ENCODE data around the gene HRH1. TPM values are rescaled to one million over a fixed set of nuclear protein-coding genes. Genes with fewer than 3 reads are reported as not detected.

Gene HRH1
- total and polyA plus RNA-seq, 2 donors (not counting 3 experiments of a cell fraction or from before 2014, with no cell fraction given) = 16.2 to 21.2 TPM

- Histone ChIP-seq H3K9me1 (replicated peaks; ENCODE audit: control insufficient read depth, extremely low read depth, insufficient read depth, low read length) (no peaks in the 10 kb centered on the region), H3K79me2 (ENCODE audit: control insufficient read depth, insufficient read depth, low read length) (peaks cover 38% of the 10 kb centered on the region), H3K27me3 (ENCODE audit: control insufficient read depth in 2 of 2, insufficient read depth in 2 of 2, low read length in 2 of 2) (no peaks in the 10 kb centered on the region), H3K4me3 (replicated peaks in 1 of 3; ENCODE audit: insufficient read depth in 1 of 3, low read depth in 1 of 3, low read length in 3 of 3) (no peak overlapping the region), H3K9ac (replicated peaks; ENCODE audit: extremely low read depth, insufficient read depth, low read length) (no peak overlapping the region), H3K4me2 (ENCODE audit: insufficient read depth, low read length) (no peak overlapping the region), H2AFZ (ENCODE audit: low read depth, low read length) (no peak overlapping the region), H4K20me1 (replicated peaks; ENCODE audit: control insufficient read depth, extremely low read depth, insufficient read depth, low read length) (no peaks in the 10 kb centered on the region), H3K36me3 (ENCODE audit: control insufficient read depth in 2 of 2, extremely low read depth in 1 of 2, insufficient read depth in 2 of 2, low read length in 2 of 2) (no peaks in the 10 kb centered on the region), H3K9me3 (replicated peaks; ENCODE audit: control insufficient read depth, insufficient read depth, low read length) (no peaks in the 10 kb centered on the region), H3K4me1 (ENCODE audit: control insufficient read depth, extremely low read depth, insufficient read depth, low read length) (peaks cover 13% of the 10 kb centered on the region), H3K27ac (ENCODE audit: insufficient read depth, low read depth, low read length) (no peak overlapping the region)
- POLR2A ChIA-PET = no interaction called here
- DNase-seq (ENCODE audit: low read depth, low spot score) = no peak
- no peak for FAIRE-seq
- CTCF ChIA-PET = interaction anchor here (1.1 to 5.6 kb wide), 9 partner anchors 13 to 178 kb away, joined by 3 to 96 read pairs (median 34); partner anchors contain the start of gene ATG7
- intact Hi-C loops (cut with micrococcal nuclease) = loop anchor here (5.0 kb wide), 1 partner anchor 495 kb away; no protein-coding TSS in a partner anchor
- TF ChIP-seq POLR2A (IDR thresholded peaks at IDR 0.05; ENCODE audit: low read depth, low read length) (no peak), JUN (IDR thresholded peaks at IDR 0.05; ENCODE audit: borderline replicate concordance, insufficient read depth, insufficient read length, low read depth) (no peak), EZH2 (IDR thresholded peaks at IDR 0.05; ENCODE audit: borderline replicate concordance, low read depth, low read length, severe bottlenecking) (no peak), FOS (IDR thresholded peaks at IDR 0.05; ENCODE audit: borderline replicate concordance, insufficient read depth, low read length) (no peak), POLR2AphosphoS5 (IDR thresholded peaks at IDR 0.05; ENCODE audit: insufficient read depth, low read depth, low read length) (no peak), GATA2 (IDR thresholded peaks at IDR 0.05; ENCODE audit: insufficient read depth, insufficient read length, low read depth, low read length) (no peak), MYC (IDR thresholded peaks at IDR 0.05; ENCODE audit: low read depth, low read length) (no peak)
- dilution Hi-C loops (cut with MboI; ENCODE audit: extremely low pct_ligation_motif_present, low sequenced_read_pairs) = no loop called here
- BruUV-seq (replicated peaks) = no TSS peak
Measured at GRCh38 chr3:11157421-11157820, 3.1 kb downstream of the HRH1 start.

DNA sequence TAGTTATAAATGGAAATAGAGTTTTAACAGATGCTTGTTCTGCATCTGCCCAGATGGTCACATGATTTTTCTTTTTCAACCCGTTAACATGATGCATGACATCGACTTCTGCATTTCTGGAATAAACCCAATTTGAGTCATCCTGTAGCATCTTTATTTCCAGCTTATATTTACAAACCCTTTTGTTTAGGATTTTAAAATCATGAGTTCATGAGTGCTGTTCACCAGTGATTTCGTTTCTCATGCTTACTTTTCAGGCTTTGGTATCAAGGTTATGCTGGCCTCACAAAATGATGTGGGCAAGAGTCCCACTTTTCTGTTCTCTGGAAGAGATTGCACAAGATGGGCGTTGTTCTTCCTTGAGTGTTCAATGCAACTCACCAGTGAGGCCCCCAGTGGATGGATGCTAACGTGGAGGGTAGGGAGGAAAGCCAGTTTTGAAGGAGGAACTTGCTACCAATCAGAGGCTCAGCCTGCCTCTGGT is 5.2 kb downstream of the HRH1 start:
- Histone ChIP-seq H4K20me1 (replicated peaks; ENCODE audit: control insufficient read depth, extremely low read depth, insufficient read depth, low read length) (no peaks in the 10 kb centered on the region), H3K4me2 (ENCODE audit: insufficient read depth, low read length) (no peak overlapping the region), H3K79me2 (ENCODE audit: control insufficient read depth, insufficient read depth, low read length) (peaks cover 50% of the 10 kb centered on the region), H3K4me3 (replicated peaks in 1 of 3; ENCODE audit: insufficient read depth in 1 of 3, low read depth in 1 of 3, low read length in 3 of 3) (no peak overlapping the region), H3K4me1 (ENCODE audit: control insufficient read depth, extremely low read depth, insufficient read depth, low read length) (peaks cover 13% of the 10 kb centered on the region), H2AFZ (ENCODE audit: low read depth, low read length) (no peak overlapping the region), H3K9ac (replicated peaks; ENCODE audit: extremely low read depth, insufficient read depth, low read length) (no peak overlapping the region), H3K9me1 (replicated peaks; ENCODE audit: control insufficient read depth, extremely low read depth, insufficient read depth, low read length) (no peaks in the 10 kb centered on the region), H3K9me3 (replicated peaks; ENCODE audit: control insufficient read depth, insufficient read depth, low read length) (no peaks in the 10 kb centered on the region), H3K36me3 (ENCODE audit: control insufficient read depth in 2 of 2, extremely low read depth in 1 of 2, insufficient read depth in 2 of 2, low read length in 2 of 2) (no peaks in the 10 kb centered on the region), H3K27me3 (ENCODE audit: control insufficient read depth in 2 of 2, insufficient read depth in 2 of 2, low read length in 2 of 2) (no peaks in the 10 kb centered on the region), H3K27ac (ENCODE audit: insufficient read depth, low read depth, low read length) (no peak overlapping the region)
- no TSS peak for BruUV-seq (replicated peaks)
- DNase-seq (ENCODE audit: low read depth, low spot score) = no peak
- dilution Hi-C loops (cut with MboI; ENCODE audit: extremely low pct_ligation_motif_present, low sequenced_read_pairs) = no loop called here
- POLR2A ChIA-PET = no interaction called here
- CTCF ChIA-PET = interaction anchor here (1.3 kb wide), 1 partner anchor 176 kb away, joined by 6 read pairs; no protein-coding TSS in a partner anchor
- FAIRE-seq = no peak
- no peak for TF ChIP-seq EZH2 (IDR thresholded peaks at IDR 0.05; ENCODE audit: borderline replicate concordance, low read depth, low read length, severe bottlenecking)
- intact Hi-C loops (cut with micrococcal nuclease) = loop anchor here (1.0 to 5.0 kb wide), 2 partner anchors 47 to 493 kb away; no protein-coding TSS in a partner anchor
